CD4-positive, alpha-beta T cell treated with Interleukin-4 for 4 hours (primary cell): Measurements from ENCODE around the gene RPL10A.
"Not testable (repeated sequence)": the region's sequence is repeated elsewhere in the genome, so short reads cannot be mapped to it uniquely, and the experiment has no call there.

Experiments used
- DNase-seq: peaks from one replicate; pipeline ENCODE4 v3.0.0-alpha.2; 2020

RPL10A gene

DNA sequence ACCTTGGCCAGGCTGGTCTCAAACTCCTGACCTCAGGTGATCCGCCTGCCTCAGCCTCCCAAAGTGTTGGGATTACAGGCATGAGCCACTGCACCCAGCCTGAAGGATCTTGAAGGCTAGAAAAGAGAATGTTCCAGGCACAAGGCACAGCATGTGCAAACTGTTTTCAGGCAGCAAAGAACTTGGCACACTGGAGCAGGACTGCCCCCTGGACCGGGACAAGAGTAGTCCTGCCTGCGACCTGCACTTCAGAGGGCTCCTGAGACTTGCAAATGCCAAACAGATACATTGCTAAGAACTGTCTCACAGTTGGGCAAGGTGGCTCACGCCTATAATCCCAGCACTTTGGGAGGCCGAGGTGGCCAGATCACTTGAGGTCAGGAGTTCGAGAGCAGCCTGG, 47.7 kb downstream of the RPL10A start:
- not testable (repeated sequence) for DNase-seq

DNA sequence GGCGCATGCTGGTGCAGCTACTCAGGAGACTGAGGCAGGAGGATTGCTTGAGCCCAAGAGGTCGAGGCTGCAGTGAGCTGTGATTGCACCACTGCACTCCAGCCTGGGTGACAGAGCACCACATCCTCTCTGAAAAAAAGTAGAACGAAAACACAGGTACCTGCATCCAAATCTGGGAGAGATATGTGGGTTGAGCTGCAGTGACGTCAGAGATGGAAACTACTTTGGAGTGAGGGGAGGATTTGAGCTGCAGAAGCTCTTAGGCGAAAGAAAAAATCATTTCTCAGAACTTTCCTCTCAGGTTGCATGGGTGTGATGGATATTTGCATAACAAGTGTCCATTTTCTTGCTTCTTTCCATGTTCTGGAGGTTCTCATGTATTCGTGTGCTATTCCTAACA, 48.5 kb downstream of the RPL10A start:
- no peak for DNase-seq

- DNase-seq, result not testable (repeated sequence)
Measured at GRCh38 chr6:35517978-35518377, 49.8 kb downstream of the RPL10A start.

GRCh38 chr6:35518566-35519312, 50.5 kb downstream of the RPL10A start:
- no peak for DNase-seq

DNA sequence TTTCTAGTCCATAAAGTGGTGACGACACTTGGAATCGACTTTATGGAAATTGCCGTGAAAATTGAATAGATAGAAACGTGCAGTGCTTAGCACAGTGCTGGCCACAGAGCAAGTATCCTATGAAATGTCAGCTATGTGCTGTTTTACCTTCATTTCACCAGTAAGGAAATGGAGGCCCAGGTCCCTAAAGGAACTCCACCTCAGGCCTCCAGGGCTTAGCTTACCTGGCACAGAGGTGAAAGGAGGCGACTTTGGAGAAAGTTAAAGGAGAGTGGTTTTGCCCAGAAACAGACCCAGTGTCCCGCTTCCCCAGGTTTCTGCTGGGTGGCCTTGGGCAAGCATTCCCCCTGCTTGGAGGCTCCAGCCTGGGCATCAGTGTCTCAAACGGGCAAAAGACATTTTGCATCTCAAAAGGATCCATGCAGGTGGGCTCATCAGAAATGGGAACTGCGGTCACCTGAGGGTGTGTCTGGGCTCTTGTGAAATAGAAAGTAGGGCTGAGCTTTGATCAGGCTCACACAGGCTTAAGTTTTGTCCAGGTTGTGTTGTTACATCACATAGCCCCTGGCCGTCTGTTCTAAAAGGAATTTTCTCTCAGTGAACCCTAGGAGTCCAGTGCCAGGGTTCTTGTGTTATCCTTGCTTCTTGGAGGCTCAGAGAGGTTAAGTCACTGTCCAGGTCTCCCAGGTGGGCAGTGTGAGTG, 51.3 kb downstream of the RPL10A start:
- DNase-seq, result no peak
